HepG2 (cell line): ENCODE results near the gene PDYN. TPM values are rescaled to one million over a fixed set of nuclear protein-coding genes. Genes with fewer than 3 reads are reported as not detected.
A peak's percentile ranks its signal among the peaks of the same experiment; 100 is the strongest.

ENCODE experiments used
- ATAC-seq: fragments of 200-7000 bp; cut with Tn5 transposase; 3 replicates; pipeline ENCODE4 v1.9.1; 2020; ENCODE audit warnings: mild to moderate bottlenecking, moderate library complexity
- Bru-seq: library from RNA; stranded (reverse); fragments of 400-500 nt; gene quantifications from one replicate; lab custom pipeline; 2021; lab: Mats Ljungman, UMichigan
- BruChase-seq, 2 experiments: library from RNA; stranded (reverse); fragments of 400-500 nt; gene quantifications; one replicate each; lab custom pipeline; 2021; lab: Mats Ljungman, UMichigan
- BruUV-seq: library from RNA; stranded (reverse); fragments of 400-500 nt; replicated peaks from 2 replicates; lab custom pipeline; 2021; lab: Mats Ljungman, UMichigan
- CTCF ChIA-PET: fragments of 300-600 bp; formaldehyde crosslinking; extraction: SDS; loops from one replicate; lab custom pipeline; 2021; ENCODE audit warnings: low total read pairs, inconsistent platforms, low intra/inter-chr PET ratio; lab: Yijun Ruan, JAX
- POLR2A ChIA-PET: fragments of 350-600 bp; sonication (Branson Sonifier 250); formaldehyde crosslinking; loops from one replicate; lab custom pipeline; 2020; ENCODE audit warnings: antibody characterized with exemption, inconsistent platforms; lab: Yijun Ruan, JAX
- DNase-seq: peaks from one replicate; pipeline ENCODE4 v3.0.0-alpha.2; 2015; ENCODE audit warnings: low spot score
- FAIRE-seq: peaks from 3 replicates; lab custom pipeline; 2011; peaks lifted over from hg19 to GRCh38; lab: Jason Lieb, UNC
- H2AFZ ChIP-seq: one replicate; pipeline ENCODE4 v1.6.1; 2011; ENCODE audit warnings: low read length, inconsistent platforms
- H3K27ac ChIP-seq: fragments of 300-600 bp; 3 replicates; pipeline ENCODE4 v1.8.0; 2011; ENCODE audit warnings: mixed run types, mild to moderate bottlenecking, mixed read lengths, low read length, inconsistent platforms; ENCODE audit not compliant: insufficient read depth; ENCODE audit errors: extremely low read length
- H3K27me3 ChIP-seq, 2 experiments: fragments of 200-600 bp in 1 of 2; 2 replicates in 1 of 2; 3 replicates in 1 of 2; pipeline versions ENCODE4 v1.6.0 to v1.8.0; 2011; ENCODE audit warnings: low read length in 2 of 2, mild to moderate bottlenecking in 2 of 2, moderate library complexity in 2 of 2, inconsistent platforms in 1 of 2; ENCODE audit not compliant: insufficient read depth in 2 of 2, control insufficient read depth in 1 of 2
- H3K36me3 ChIP-seq, 2 experiments: fragments of 200-600 bp in 1 of 2; replicated peaks in 1 of 2; 2 replicates in 1 of 2; 3 replicates in 1 of 2; pipeline versions ENCODE4 v1.5.1 to v1.8.0; 2011; ENCODE audit warnings: low read length in 2 of 2, inconsistent platforms in 1 of 2; ENCODE audit not compliant: insufficient read depth in 2 of 2, control insufficient read depth in 1 of 2
- H3K4me1 ChIP-seq: 2 replicates; pipeline ENCODE4 v1.5.1; 2012; ENCODE audit warnings: low read length, inconsistent platforms; ENCODE audit not compliant: insufficient read depth
- H3K4me2 ChIP-seq: 2 replicates; pipeline ENCODE4 v1.6.0; 2011; ENCODE audit warnings: low read depth, low read length, inconsistent platforms
- H3K4me3 ChIP-seq, 3 experiments: fragments of 200-600 bp in 1 of 3; sonication (generic), shearing (Covaris generic) in 1 of 3; replicated peaks in 1 of 3; 2 replicates each; pipeline ENCODE4 v1.5.1; 2011 to 2016; ENCODE audit warnings: low read length in 3 of 3, inconsistent platforms in 2 of 3, low read depth in 2 of 3, mild to moderate bottlenecking in 2 of 3, control low read depth in 1 of 3, mixed read lengths in 1 of 3; ENCODE audit not compliant: insufficient read depth in 1 of 3
- H3K79me2 ChIP-seq: one replicate; pipeline ENCODE4 v1.6.1; 2011; ENCODE audit warnings: low read length, inconsistent platforms; ENCODE audit not compliant: insufficient read depth
- H3K9ac ChIP-seq: 2 replicates; pipeline ENCODE4 v1.6.0; 2011; ENCODE audit warnings: mild to moderate bottlenecking, low read depth, low read length, inconsistent platforms; ENCODE audit not compliant: insufficient read depth
- H3K9me3 ChIP-seq: 2 replicates; pipeline ENCODE4 v1.5.1; 2012; ENCODE audit warnings: mild to moderate bottlenecking, low read length
- H4K20me1 ChIP-seq: 2 replicates; pipeline ENCODE4 v1.6.0; 2011; ENCODE audit warnings: inconsistent platforms, mild to moderate bottlenecking, low read length, moderate library complexity; ENCODE audit not compliant: insufficient read depth
- ATF7 ChIP-seq, 2 experiments: fragments of 450-650 bp in 1 of 2; sonication (generic) in 1 of 2; formaldehyde crosslinking in 1 of 2; IDR thresholded peaks; 2 replicates each; pipeline versions ENCODE4 v1.4.0 to v1.6.1; 2016 to 2020; ENCODE audit warnings: antibody characterized with exemption in 1 of 2, mild to moderate bottlenecking in 1 of 2, missing genetic modification reagents in 1 of 2
- CREB1 ChIP-seq, 2 experiments: fragments of 450-650 bp in 1 of 2; IDR thresholded peaks; 2 replicates each; pipeline ENCODE4 v1.6.1; 2016 to 2017; ENCODE audit warnings: control low read depth in 1 of 2, mild to moderate bottlenecking in 1 of 2, missing compliant biosample characterization in 1 of 2, missing genetic modification characterization in 1 of 2
- RXRB ChIP-seq: IDR thresholded peaks from 2 replicates; pipeline ENCODE4 v1.6.1; 2016; ENCODE audit warnings: borderline replicate concordance, missing genetic modification reagents, missing compliant biosample characterization
- ZEB1 ChIP-seq: IDR thresholded peaks from 2 replicates; pipeline ENCODE4 v1.6.1; 2012; ENCODE audit warnings: mild to moderate bottlenecking, low read depth, inconsistent platforms; ENCODE audit not compliant: insufficient replicate concordance
- WGBS: methylation state at CpG from one replicate; pipeline ENCODE4 v1.1.6; 2017; ENCODE audit warnings: low lambda C conversion rate; 5-methylcytosine and 5-hydroxymethylcytosine counted together
- in situ Hi-C: cut with HindIII; loops from 2 replicates; pipeline ENCODE4 v1.10.0; 2017; ENCODE audit warnings: low pct_unique_long_range_greater_than_20kb; ENCODE audit not compliant: extremely low pct_ligation_motif_present
- intact Hi-C: fragments of 100-400 bp; cut with micrococcal nuclease; formaldehyde crosslinking; loops from one replicate; pipeline ENCODE4 v1.10.0; 2022; ENCODE audit not compliant: unreplicated experiment
- long read RNA-seq, 2 experiments: library from RNA in 1 of 2; library from polyadenylated mRNA in 1 of 2; stranded (forward) in 1 of 2; unstranded in 1 of 2; transcript quantifications; one replicate each; pipeline ENCODE4 v2.0.0, GENCODE V29; 2019 to 2022
- polyA minus RNA-seq, 3 experiments: library from RNA; depleted of rRNA, polyadenylated mRNA; stranded (reverse); fragments of >200 nt; gene quantifications; 2 replicates each; pipeline ENCODE4 v1.2.3, GENCODE V29; 2011; ENCODE audit warnings: low replicate concordance in 1 of 3
- polyA plus RNA-seq, 8 experiments: library from polyadenylated mRNA; depleted of rRNA in 3 of 8; stranded (reverse) in 7 of 8; unstranded in 1 of 8; fragments of >200 nt; fragmentation: Illumina TruSeq in 4 of 8; extraction: Trizol in 4 of 8; gene quantifications; 2 replicates each; pipeline versions ENCODE4 v1.2.1 to v1.2.3, GENCODE V29; 2011 to 2016; ENCODE audit warnings: low read depth in 4 of 8, missing spikeins in 1 of 8, mixed read lengths in 1 of 8; ENCODE audit not compliant: insufficient read depth in 1 of 8
- total RNA-seq, 5 experiments: library from RNA; depleted of rRNA; stranded (reverse); fragments of >200 nt; fragmentation: Illumina TruSeq; extraction: Trizol; gene quantifications; 2 replicates each; pipeline ENCODE4 v1.2.3, GENCODE V29; 2016; ENCODE audit warnings: low read depth in 1 of 5

The PDYN gene
- total RNA-seq (2016; rRNA removed; fragmentation: Illumina TruSeq; extraction: Trizol) (not detected in 2 replicates), polyA plus RNA-seq (2011; rRNA removed) (not detected in 2 replicates), polyA minus RNA-seq (2011; rRNA and poly(A)+ RNA removed; ENCODE audit: low replicate concordance) (not detected in 2 replicates), Bru-seq, nascent RNA (percentile 6 among the genes with signal in this experiment), BruChase-seq, experiment 1, labeled RNA remaining after a 6-hour chase (not detected), BruChase-seq, experiment 2, labeled RNA remaining after a 2-hour chase (not detected)
- total RNA-seq (2016; cell fraction: cytosol; rRNA removed; fragmentation: Illumina TruSeq; extraction: Trizol; ENCODE audit: low read depth), result not detected in 2 replicates
- total RNA-seq (2016; cell fraction: insoluble cytoplasmic fraction; rRNA removed; fragmentation: Illumina TruSeq; extraction: Trizol), result not detected in 2 replicates
- not detected in 2 replicates for total RNA-seq (2016; cell fraction: membrane; rRNA removed; fragmentation: Illumina TruSeq; extraction: Trizol)
- not detected in 2 replicates for total RNA-seq (2016; cell fraction: nucleus; rRNA removed; fragmentation: Illumina TruSeq; extraction: Trizol)
- not detected in 2 replicates for polyA plus RNA-seq (2011; cell fraction: cytosol; rRNA removed)
- polyA plus RNA-seq (2011; cell fraction: nucleus; rRNA removed), result not detected in 2 replicates
- not detected in 2 replicates for polyA plus RNA-seq (2012)
- not detected in 2 replicates for polyA plus RNA-seq (2016; cell fraction: cytosol; fragmentation: Illumina TruSeq; extraction: Trizol; ENCODE audit: low read depth)
- not detected in 2 replicates for polyA plus RNA-seq (2016; cell fraction: insoluble cytoplasmic fraction; fragmentation: Illumina TruSeq; extraction: Trizol; ENCODE audit: low read depth)
- polyA plus RNA-seq (2016; cell fraction: membrane; fragmentation: Illumina TruSeq; extraction: Trizol; ENCODE audit: low read depth), result not detected in 2 replicates
- not detected in 2 replicates for polyA plus RNA-seq (2016; cell fraction: nucleus; fragmentation: Illumina TruSeq; extraction: Trizol; ENCODE audit: insufficient read depth, low read depth)
- polyA minus RNA-seq (2011; cell fraction: cytosol; rRNA and poly(A)+ RNA removed), result not detected in 2 replicates
- not detected in 2 replicates for polyA minus RNA-seq (2011; cell fraction: nucleus; rRNA and poly(A)+ RNA removed)
- long read RNA-seq, experiment 1, result 0 reads
- long read RNA-seq, experiment 2, result 0 reads

DNA sequence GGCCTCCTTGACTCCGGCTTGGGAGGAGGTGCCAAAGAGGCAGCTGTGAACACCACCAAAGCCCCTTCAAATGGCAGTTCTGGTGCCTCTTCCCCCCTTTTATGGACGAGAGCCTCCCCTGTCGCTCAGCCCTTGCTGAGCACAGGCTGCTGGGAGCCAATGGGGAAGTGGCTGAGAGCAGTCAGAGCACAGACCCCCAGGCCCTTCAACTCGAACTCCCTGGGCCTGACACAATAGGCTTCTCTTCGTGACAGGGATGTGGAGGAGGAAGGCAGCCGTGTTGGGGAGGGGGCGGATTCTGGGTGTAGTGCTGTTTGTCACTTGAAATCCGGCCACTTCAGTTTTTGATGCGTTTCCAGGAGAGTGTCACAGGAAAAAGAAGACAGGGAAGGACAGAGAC is at the start of gene PDYN:
TSS of gene PDYN (minus strand) at position 73 of the 400 bp plus-strand sequence. CDS start 10,974 bp downstream, outside the sequence.
- no peaks in the 10 kb centered on the region for H3K79me2 ChIP-seq
- no peak for DNase-seq
- no peak for TF ChIP-seq RXRB
- H3K4me2 ChIP-seq, result no peak within 1 kb of the TSS
- H3K27me3 ChIP-seq, result peaks cover 15 to 75% of the 10 kb centered on the region in 2 experiments
- no peak for FAIRE-seq
- intact Hi-C loops (no loop called here), in situ Hi-C loops (no loop called here)
- H3K9me3 ChIP-seq, result no peaks in the 10 kb centered on the region
- no peak for ATAC-seq
- H3K9ac ChIP-seq, result no peak within 1 kb of the TSS
- no peaks in the 10 kb centered on the region for H3K36me3 ChIP-seq
- no TSS peak for BruUV-seq
- H4K20me1 ChIP-seq, result no peaks in the 10 kb centered on the region
- no peak within 1 kb of the TSS for H2AFZ ChIP-seq
- H3K27ac ChIP-seq, result no peak within 1 kb of the TSS
- no peaks in the 10 kb centered on the region for H3K4me1 ChIP-seq
- CTCF ChIA-PET, result no interaction called here
- POLR2A ChIA-PET, result no interaction called here
- no peak within 1 kb of the TSS for H3K4me3 ChIP-seq
- WGBS, result 10% methylated on average over 9 of the region's 9 CpGs

DNA sequence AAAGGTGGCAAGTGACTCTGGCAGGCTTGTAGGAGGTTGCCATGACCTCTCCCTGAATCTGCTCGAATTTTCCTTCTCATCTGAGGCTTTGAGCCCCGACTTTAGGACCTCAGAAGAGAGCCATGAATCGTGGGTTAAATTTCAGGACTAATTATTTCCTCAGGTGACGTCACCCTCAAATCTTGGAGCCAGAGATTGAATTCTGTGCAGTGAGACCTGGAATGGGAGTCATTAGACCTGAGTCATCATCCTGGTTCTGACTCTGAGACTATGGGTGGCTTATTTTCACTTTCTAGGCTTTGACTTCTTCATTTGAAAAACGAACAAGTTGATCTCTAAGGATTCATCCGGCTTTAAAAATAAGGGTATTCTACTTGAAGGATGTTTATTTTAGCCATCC is 48.5 kb upstream of the PDYN start:
- CTCF ChIA-PET, result no interaction called here

More for the DNA sequence above, 48.5 kb upstream of the PDYN start:
- POLR2A ChIA-PET, result no interaction called here
- H3K27me3 ChIP-seq, result peaks cover 0 to 22% of the 10 kb centered on the region in 2 experiments; a peak in 2 of 5 replicates
- TF ChIP-seq CREB1 (IDR thresholded peaks at IDR 0.05) (peak; percentile 97), CREB1 (CRISPR knock-in tag; IDR thresholded peaks at IDR 0.05) (no peak), ATF7 (IDR thresholded peaks at IDR 0.05) (peak; percentile 99), ATF7 (CRISPR knock-in tag; IDR thresholded peaks at IDR 0.05) (no peak), ZEB1 (no peak)
- TF ChIP-seq, all 625 proteins: peak for 2
- H3K36me3 ChIP-seq, result no peaks in the 10 kb centered on the region
- intact Hi-C loops (no loop called here), in situ Hi-C loops (no loop called here)
- no peaks in the 10 kb centered on the region for H4K20me1 ChIP-seq
- H3K4me1 ChIP-seq, result peaks cover 5% of the 10 kb centered on the region; the same call in 1 of the 2 replicates
- no peak overlapping the region for H2AFZ ChIP-seq
- no TSS peak for BruUV-seq
- no peak overlapping the region for H3K9ac ChIP-seq
- no peak overlapping the region for H3K27ac ChIP-seq
- no peak overlapping the region for H3K4me2 ChIP-seq
- FAIRE-seq, result no peak
- no peak for ATAC-seq
- H3K79me2 ChIP-seq, result no peaks in the 10 kb centered on the region
- H3K4me3 ChIP-seq, result no peak overlapping the region
- WGBS, result 13% methylated on average over 6 of the region's 6 CpGs
- DNase-seq, result no peak
- H3K9me3 ChIP-seq, result no peaks in the 10 kb centered on the region
